Measurements from ENCODE around the gene CERS3.

DNA sequence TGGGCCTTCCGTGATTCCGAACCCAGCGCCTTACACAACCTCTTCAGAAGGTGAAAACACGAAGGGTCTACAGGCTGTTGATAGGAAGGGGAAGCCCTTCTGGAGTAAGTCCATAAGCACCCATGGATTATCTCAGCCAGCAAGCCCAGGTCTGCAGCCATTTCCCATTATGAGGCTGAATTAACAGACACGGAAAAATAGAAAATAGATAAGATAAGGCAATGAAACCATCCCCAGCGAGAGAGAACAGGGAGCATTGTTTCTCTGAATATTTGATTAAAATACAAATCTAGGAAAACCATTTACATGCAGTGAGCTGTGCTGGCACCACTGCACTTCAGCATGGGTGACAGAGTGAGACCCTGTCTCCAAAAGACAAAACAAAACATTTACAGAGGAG is 16.2 kb upstream of the CERS3 start:
- TF ChIP-seq, protein P1, sequence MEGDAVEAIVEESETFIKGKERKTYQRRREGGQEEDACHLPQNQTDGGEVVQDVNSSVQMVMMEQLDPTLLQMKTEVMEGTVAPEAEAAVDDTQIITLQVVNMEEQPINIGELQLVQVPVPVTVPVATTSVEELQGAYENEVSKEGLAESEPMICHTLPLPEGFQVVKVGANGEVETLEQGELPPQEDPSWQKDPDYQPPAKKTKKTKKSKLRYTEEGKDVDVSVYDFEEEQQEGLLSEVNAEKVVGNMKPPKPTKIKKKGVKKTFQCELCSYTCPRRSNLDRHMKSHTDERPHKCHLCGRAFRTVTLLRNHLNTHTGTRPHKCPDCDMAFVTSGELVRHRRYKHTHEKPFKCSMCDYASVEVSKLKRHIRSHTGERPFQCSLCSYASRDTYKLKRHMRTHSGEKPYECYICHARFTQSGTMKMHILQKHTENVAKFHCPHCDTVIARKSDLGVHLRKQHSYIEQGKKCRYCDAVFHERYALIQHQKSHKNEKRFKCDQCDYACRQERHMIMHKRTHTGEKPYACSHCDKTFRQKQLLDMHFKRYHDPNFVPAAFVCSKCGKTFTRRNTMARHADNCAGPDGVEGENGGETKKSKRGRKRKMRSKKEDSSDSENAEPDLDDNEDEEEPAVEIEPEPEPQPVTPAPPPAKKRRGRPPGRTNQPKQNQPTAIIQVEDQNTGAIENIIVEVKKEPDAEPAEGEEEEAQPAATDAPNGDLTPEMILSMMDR (IDR thresholded peaks at IDR 0.05), result no peak
- TF ChIP-seq EP300 (IDR thresholded peaks at IDR 0.05), result no peak
